GM06990 (cell line): ENCODE data around the gene KIAA1586.

Source experiments
- DNase-seq: peaks from one replicate; pipeline ENCODE4 v3.0.0-alpha.2; 2011; ENCODE audit not compliant: insufficient read length; ENCODE audit errors: extremely low read depth
- H3K27me3 ChIP-seq: replicated peaks from 2 replicates; pipeline ENCODE4 v1.6.0; 2011; ENCODE audit warnings: low read length; ENCODE audit not compliant: control insufficient read depth, insufficient read depth
- H3K36me3 ChIP-seq: 2 replicates; pipeline ENCODE4 v1.5.1; 2011; ENCODE audit warnings: low read length; ENCODE audit not compliant: control insufficient read depth, insufficient read depth
- H3K4me3 ChIP-seq: replicated peaks from 2 replicates; pipeline ENCODE4 v1.5.1; 2011; ENCODE audit warnings: low read depth, mild to moderate bottlenecking, control low read depth, low read length
- TF ChIP-seq, protein P1 (sequence below): IDR thresholded peaks from 2 replicates; pipeline ENCODE4 v1.5.1; 2011; ENCODE audit warnings: low read length, control low read depth, mild to moderate bottlenecking, inconsistent platforms; ENCODE audit not compliant: insufficient read depth, poor library complexity, severe bottlenecking

The KIAA1586 gene

DNA sequence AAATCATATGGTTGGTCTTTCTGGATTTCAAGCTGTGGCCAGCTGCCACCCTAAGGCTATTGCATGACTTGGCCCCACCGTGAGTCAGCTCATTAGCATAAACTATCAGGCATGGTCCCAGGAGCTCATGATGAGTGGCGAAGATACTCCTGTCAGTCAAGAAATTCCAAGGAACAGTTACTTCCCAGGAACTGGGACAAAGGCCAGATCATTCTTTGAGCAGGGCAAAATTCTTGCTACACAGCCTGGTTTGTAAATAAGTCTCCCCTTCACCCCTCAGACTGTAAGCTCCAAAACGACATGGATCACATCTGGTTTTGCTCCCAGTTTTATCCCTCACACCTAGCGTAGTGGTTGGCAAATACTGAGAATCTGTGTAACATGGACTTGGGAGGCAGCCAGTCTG lies 33.0 kb upstream of the KIAA1586 start:
- Histone ChIP-seq H3K27me3 (no peaks in the 10 kb centered on the region), H3K4me3 (no peak overlapping the region), H3K36me3 (no peaks in the 10 kb centered on the region)
- TF ChIP-seq, protein P1, sequence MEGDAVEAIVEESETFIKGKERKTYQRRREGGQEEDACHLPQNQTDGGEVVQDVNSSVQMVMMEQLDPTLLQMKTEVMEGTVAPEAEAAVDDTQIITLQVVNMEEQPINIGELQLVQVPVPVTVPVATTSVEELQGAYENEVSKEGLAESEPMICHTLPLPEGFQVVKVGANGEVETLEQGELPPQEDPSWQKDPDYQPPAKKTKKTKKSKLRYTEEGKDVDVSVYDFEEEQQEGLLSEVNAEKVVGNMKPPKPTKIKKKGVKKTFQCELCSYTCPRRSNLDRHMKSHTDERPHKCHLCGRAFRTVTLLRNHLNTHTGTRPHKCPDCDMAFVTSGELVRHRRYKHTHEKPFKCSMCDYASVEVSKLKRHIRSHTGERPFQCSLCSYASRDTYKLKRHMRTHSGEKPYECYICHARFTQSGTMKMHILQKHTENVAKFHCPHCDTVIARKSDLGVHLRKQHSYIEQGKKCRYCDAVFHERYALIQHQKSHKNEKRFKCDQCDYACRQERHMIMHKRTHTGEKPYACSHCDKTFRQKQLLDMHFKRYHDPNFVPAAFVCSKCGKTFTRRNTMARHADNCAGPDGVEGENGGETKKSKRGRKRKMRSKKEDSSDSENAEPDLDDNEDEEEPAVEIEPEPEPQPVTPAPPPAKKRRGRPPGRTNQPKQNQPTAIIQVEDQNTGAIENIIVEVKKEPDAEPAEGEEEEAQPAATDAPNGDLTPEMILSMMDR = no peak
- no peak for DNase-seq

DNA sequence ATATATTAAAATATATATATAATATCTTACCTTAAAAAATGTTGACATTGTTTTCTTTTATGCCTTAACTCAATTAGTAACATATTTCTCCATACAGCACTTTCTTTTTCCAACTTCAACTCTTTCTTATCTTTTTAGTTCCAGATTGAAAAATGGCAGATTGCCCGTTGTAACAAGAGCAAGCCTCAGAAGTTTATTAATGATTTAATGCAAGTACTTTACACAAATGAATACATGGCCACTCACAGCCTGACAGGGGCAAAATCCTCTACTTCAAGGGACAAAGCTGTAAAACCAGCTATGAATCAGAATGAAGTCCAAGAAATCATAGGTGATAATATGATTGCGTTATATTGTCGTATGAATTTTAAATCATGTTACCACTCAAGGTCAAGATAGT lies 29.4 kb upstream of the KIAA1586 start:
- no peak for DNase-seq
- Histone ChIP-seq H3K4me3 (no peak overlapping the region), H3K27me3 (no peaks in the 10 kb centered on the region), H3K36me3 (no peaks in the 10 kb centered on the region)
- TF ChIP-seq, protein P1 = no peak

DNA sequence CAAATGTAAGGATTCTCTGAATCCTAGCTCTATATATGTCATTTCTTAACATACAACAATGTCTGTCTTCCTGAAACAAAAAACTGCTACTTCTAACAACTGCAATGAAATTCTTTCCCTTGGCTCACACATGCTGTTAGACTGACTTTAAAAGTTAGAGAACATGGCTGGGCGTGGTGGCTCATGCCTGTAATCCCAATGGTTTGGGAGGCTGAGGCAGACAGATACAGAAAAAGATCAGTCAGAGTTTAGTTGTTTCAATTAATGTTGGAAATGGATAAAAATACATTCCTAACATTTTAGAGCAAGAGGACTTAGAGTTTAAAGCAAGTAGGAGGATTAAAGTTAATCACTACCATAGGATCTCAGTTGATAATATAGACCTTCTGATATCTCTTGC lies 28.7 kb upstream of the KIAA1586 start:
- Histone ChIP-seq H3K4me3 (no peak overlapping the region), H3K36me3 (no peaks in the 10 kb centered on the region), H3K27me3 (no peaks in the 10 kb centered on the region)
- DNase-seq = no peak
- TF ChIP-seq, protein P1 = no peak

DNA sequence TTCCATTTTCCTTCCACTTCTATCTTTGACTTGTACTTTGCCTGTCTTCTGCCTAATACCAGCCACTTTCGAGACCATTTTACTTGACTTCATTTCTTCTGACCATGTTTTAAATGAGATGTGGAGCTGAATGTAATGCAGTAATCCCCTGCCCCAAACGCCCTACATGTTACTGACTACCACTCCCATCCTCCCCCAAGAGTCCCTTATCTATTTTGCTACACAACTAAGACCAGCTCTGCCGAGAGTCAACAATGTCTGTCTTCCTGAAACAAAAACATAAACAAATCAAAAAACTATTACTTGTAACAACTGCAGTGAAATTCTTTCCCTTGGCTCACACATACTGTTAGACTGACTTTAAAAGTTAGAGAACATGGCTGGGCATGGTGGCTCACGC lies 27.1 kb upstream of the KIAA1586 start:
- Histone ChIP-seq H3K4me3 (no peak overlapping the region), H3K36me3 (no peaks in the 10 kb centered on the region), H3K27me3 (no peaks in the 10 kb centered on the region)
- TF ChIP-seq, protein P1 = no peak
- DNase-seq = no peak

DNA sequence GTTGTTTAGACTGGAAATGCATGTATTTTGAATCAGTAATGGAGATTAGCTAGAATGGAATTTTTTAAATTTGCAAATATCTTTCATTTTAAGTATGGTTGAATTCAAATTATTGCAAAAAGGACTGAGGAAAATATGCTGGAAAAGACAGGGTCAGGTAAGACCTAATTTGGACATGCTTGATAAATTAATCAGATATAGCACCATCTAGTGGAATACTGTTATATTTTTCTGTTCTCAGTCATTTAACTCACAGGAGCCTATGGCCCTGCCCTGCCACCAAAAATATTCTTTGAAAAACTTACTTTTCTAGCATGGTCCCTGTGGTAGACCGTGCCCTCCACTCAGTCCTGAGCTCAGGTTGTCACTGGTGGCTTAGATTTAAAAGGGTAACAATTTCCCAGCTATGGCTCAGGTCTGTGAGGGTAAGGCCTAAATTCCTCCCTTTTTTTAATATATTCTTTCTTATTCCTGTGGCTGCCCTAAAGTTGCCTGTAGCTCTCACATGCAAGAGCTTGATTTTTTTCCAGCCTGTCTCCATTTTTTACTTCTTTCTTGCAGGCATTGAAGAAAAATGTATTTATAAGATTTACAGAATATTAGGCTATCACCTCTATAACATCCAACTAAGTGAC lies 25.3 kb upstream of the KIAA1586 start:
- TF ChIP-seq, protein P1 = peak; percentile 35
- no peaks in the 10 kb centered on the region for H3K36me3 ChIP-seq

DNA sequence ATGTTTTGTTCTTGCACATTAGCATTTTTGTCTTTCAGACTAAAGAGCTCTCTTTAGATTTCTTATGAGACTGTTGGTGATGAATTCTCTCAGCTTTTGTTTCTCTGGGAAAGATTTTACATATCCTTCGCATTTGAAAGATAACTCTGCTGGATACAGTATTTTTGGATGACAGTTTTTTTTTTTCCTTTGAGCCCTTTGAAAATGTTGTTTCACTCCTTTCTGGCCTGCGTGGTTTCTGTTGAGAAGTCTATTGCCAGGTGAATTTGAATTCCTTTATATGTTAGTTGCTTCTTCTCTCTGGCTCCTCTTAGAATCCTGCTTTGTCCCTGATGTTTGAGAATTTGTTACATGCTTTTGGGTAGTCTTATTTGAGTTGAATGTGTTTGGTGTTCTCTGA lies 22.2 kb upstream of the KIAA1586 start:
- no peaks in the 10 kb centered on the region for H3K36me3 ChIP-seq
- DNase-seq = no peak
- H3K27me3 ChIP-seq = no peaks in the 10 kb centered on the region
- TF ChIP-seq, protein P1 = no peak
- H3K4me3 ChIP-seq = no peak overlapping the region

More for the DNA sequence above, 25.3 kb upstream of the KIAA1586 start:
- Histone ChIP-seq H3K4me3 (no peak overlapping the region), H3K27me3 (no peaks in the 10 kb centered on the region)
- peak; percentile 17 for DNase-seq
